ENCODE results near the gene DDAH2. TPM values are rescaled to one million over a fixed set of nuclear protein-coding genes. Genes with fewer than 3 reads are reported as not detected.

DDAH2 gene
- total RNA-seq, 2 donors from 2014 or later = 136 TPM

DNA sequence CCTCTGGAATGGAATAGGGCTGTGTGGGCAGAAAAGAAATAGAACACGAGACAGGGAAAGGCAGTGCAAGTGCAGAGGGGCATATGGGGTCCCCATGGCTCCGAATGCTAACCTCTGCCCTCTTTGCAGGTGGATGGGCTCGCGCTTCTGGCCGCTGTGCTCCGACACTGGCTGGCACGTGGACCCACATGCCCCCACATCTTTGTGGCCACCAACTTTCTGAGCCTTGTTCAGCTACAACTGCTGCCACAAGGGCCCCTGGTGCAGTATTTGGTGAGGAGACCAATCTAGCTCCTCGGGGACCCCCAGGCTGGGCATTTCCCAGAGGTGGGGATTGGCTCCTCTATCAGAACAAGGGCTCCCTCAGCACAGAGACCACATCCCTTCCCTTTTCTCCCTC is 32.2 kb upstream of the DDAH2 start:
- no peak overlapping the region for H3K27ac ChIP-seq
- H3K9me3 ChIP-seq = no peaks in the 10 kb centered on the region
- no peak for DNase-seq (ENCODE audit: low spot score)
- no peak overlapping the region for H3K4me3 ChIP-seq
- TF ChIP-seq CTCF (IDR thresholded peaks at IDR 0.05) = no peak
- H3K27me3 ChIP-seq (replicated peaks; ENCODE audit: insufficient read depth) = no peaks in the 10 kb centered on the region
- no peaks in the 10 kb centered on the region for H3K36me3 ChIP-seq
- ATAC-seq (ENCODE audit: insufficient number of reproducible peaks, low FRiP score, low read depth) = no peak
- H3K4me1 ChIP-seq (ENCODE audit: control insufficient read depth in 1 of 2, low read depth in 2 of 2) = peaks cover 1 to 5% of the 10 kb centered on the region in 2 donors

DNA sequence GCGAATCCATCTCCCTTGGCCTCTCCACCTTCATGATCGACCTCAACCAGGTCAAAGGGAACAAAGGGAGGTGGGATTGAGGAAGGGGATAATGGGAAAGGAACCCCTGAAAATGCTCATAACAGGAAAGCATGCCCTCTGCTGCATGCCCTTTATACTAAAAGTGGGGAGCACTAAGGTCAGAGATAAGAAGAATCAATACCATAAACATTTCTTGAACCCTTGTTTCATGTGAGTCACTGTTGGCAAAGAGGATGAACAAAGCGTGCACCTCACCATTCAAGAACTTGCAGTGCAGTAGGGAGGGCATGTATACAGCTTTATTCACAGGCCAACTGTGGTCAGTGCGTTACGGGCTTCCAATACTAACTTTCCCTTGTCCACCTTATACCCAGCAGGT is 31.7 kb upstream of the DDAH2 start:
- no peak for ATAC-seq (ENCODE audit: insufficient number of reproducible peaks, low FRiP score, low read depth)
- Histone ChIP-seq H3K27me3 (replicated peaks; ENCODE audit: insufficient read depth) (no peaks in the 10 kb centered on the region), H3K4me1 (ENCODE audit: control insufficient read depth in 1 of 2, low read depth in 2 of 2) (no peaks in the 10 kb centered on the region), H3K27ac (no peak overlapping the region), H3K4me3 (no peak overlapping the region), H3K9me3 (no peaks in the 10 kb centered on the region), H3K36me3 (no peaks in the 10 kb centered on the region)
- no peak for TF ChIP-seq CTCF (IDR thresholded peaks at IDR 0.05)
- no peak for DNase-seq (ENCODE audit: low spot score)

DNA sequence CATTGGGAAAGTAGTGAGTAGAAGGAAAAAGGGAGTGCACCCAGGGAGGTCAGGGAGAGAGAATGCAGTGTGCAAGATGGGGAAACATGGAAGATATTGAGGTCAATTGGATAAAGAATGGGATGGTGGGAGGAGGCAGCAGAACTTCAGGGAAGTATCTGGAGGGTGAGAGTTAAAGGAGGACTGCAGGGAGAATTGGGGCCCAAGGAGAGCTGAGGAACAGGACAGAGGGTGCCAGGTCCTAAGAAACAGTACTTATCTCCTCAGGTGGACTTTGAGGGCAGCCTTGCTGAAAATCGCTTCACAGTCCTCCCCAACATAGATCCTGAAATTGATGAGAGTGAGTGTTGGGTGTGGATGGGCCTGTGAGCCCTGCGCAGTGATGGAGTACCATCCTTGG is 29.2 kb upstream of the DDAH2 start:
- ATAC-seq (ENCODE audit: insufficient number of reproducible peaks, low FRiP score, low read depth) = no peak
- no peak overlapping the region for H3K27ac ChIP-seq

DNA sequence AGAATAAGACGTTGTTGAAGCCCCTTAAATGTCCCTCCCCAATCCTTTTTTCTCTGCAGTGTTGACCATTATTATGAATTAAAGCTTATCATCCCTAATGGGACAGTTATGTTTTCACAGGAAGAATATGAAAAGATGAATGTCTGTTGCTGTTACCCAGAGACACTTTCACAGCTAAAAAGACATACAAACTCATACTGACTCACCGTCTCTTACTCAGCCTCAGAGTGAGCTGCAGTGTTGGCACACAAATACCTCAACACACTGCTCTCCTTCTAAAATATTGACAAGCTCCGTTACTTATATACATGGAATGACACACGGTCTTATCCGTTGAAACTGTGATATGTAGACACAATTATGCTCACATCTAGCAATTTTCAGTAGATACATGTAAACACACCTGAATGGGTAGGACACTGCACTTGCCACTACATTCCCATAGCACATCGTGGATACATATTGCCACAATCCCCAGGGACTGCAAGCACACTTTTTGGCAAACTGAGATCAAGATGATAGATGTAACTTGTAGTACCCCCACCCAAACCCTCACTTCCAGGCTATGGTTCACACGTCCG is 23.7 kb upstream of the DDAH2 start:
- H3K4me3 ChIP-seq = no peak overlapping the region
- H3K9me3 ChIP-seq = no peaks in the 10 kb centered on the region
- H3K27me3 ChIP-seq (replicated peaks; ENCODE audit: insufficient read depth) = no peaks in the 10 kb centered on the region
- H3K36me3 ChIP-seq = no peaks in the 10 kb centered on the region
- no peak overlapping the region for H3K27ac ChIP-seq
- no peaks in the 10 kb centered on the region for H3K4me1 ChIP-seq (ENCODE audit: control insufficient read depth in 1 of 2, low read depth in 2 of 2)
- no peak for DNase-seq (ENCODE audit: low spot score)
- no peak for ATAC-seq (ENCODE audit: insufficient number of reproducible peaks, low FRiP score, low read depth)
- no peak for TF ChIP-seq CTCF (IDR thresholded peaks at IDR 0.05)

More for the DNA sequence above, 29.2 kb upstream of the DDAH2 start:
- DNase-seq (ENCODE audit: low spot score) = no peak
- no peaks in the 10 kb centered on the region for H3K4me1 ChIP-seq (ENCODE audit: control insufficient read depth in 1 of 2, low read depth in 2 of 2)
- H3K9me3 ChIP-seq = no peaks in the 10 kb centered on the region
- H3K27me3 ChIP-seq (replicated peaks; ENCODE audit: insufficient read depth) = no peaks in the 10 kb centered on the region
- TF ChIP-seq CTCF (IDR thresholded peaks at IDR 0.05) = no peak
- H3K4me3 ChIP-seq = no peak overlapping the region
- no peaks in the 10 kb centered on the region for H3K36me3 ChIP-seq

GRCh38 chr6:31750411-31751022 is 21.4 kb upstream of the DDAH2 start:
- no peaks in the 10 kb centered on the region for H3K9me3 ChIP-seq
- no peak for DNase-seq (ENCODE audit: low spot score)
- no peaks in the 10 kb centered on the region for H3K4me1 ChIP-seq (ENCODE audit: control insufficient read depth in 1 of 2, low read depth in 2 of 2)
- no peak for ATAC-seq (ENCODE audit: insufficient number of reproducible peaks, low FRiP score, low read depth)
- H3K27ac ChIP-seq = no peak overlapping the region
- no peaks in the 10 kb centered on the region for H3K36me3 ChIP-seq
- TF ChIP-seq CTCF (IDR thresholded peaks at IDR 0.05) = no peak
- H3K27me3 ChIP-seq (replicated peaks; ENCODE audit: insufficient read depth) = no peaks in the 10 kb centered on the region
- no peak overlapping the region for H3K4me3 ChIP-seq
